Kidney (tissue), 14 donors: ENCODE results near the gene LOXL1. TPM values are rescaled to one million over a fixed set of nuclear protein-coding genes. Genes with fewer than 3 reads are reported as not detected.
A peak's percentile ranks its signal among the peaks of the same experiment; 100 is the strongest.

Experiments
- DNase-seq, 5 donors: peaks; one replicate each; pipeline ENCODE4 v3.0.0-alpha.2; 2013 to 2020
- FAIRE-seq: peaks from 2 replicates; lab custom pipeline; 2012; peaks lifted over from hg19 to GRCh38; lab: Jason Lieb, UNC
- H3K27ac ChIP-seq, 2 donors: one replicate each; pipeline ENCODE4 v1.7.0; 2013; ENCODE audit warnings: low read depth in 2 of 2, low read length in 2 of 2, inconsistent platforms in 1 of 2
- H3K27me3 ChIP-seq: one replicate; pipeline ENCODE4 v1.7.1; 2013; ENCODE audit warnings: low read length, inconsistent platforms; ENCODE audit not compliant: control insufficient read depth, insufficient read depth
- H3K36me3 ChIP-seq, 3 donors: one replicate each; pipeline versions ENCODE4 v1.7.0 to v1.7.1; 2013; ENCODE audit warnings: low read length in 3 of 3, control low read depth in 1 of 3, inconsistent platforms in 1 of 3; ENCODE audit not compliant: insufficient read depth in 3 of 3, control insufficient read depth in 2 of 3
- H3K4me1 ChIP-seq, 3 donors: one replicate each; pipeline versions ENCODE4 v1.7.0 to v1.7.1; 2013; ENCODE audit warnings: low read length in 3 of 3, inconsistent platforms in 1 of 3, low read depth in 1 of 3; ENCODE audit not compliant: control insufficient read depth in 2 of 3, insufficient read depth in 2 of 3
- H3K4me3 ChIP-seq, 3 donors: one replicate each; pipeline versions ENCODE4 v1.7.0 to v1.8.1; 2013; ENCODE audit warnings: low read length in 3 of 3, control low read depth in 1 of 3, inconsistent platforms in 1 of 3
- H3K9ac ChIP-seq, 3 donors: one replicate each; pipeline versions ENCODE4 v1.7.0 to v1.7.1; 2013; ENCODE audit warnings: low read length in 3 of 3, control low read depth in 1 of 3, inconsistent platforms in 1 of 3
- H3K9me3 ChIP-seq, 3 donors: one replicate each; pipeline versions ENCODE4 v1.7.0 to v1.7.1; 2013; ENCODE audit warnings: low read length in 3 of 3, control low read depth in 1 of 3, inconsistent platforms in 1 of 3; ENCODE audit not compliant: control insufficient read depth in 2 of 3, insufficient read depth in 1 of 3
- CTCF ChIP-seq: IDR thresholded peaks from 3 replicates; pipeline ENCODE4 v1.5.1; 2012; ENCODE audit warnings: mild to moderate bottlenecking, moderate library complexity, borderline replicate concordance; ENCODE audit not compliant: insufficient read depth; ENCODE audit errors: extremely low read depth
- intact Hi-C: fragments of 100-400 bp; cut with DNase I; formaldehyde crosslinking; loops from one replicate; pipeline ENCODE4 v1.11.1; 2022
- polyA plus RNA-seq: library from polyadenylated mRNA; stranded (reverse); fragments of 350-450 nt; fragmentation: Illumina TruSeq; extraction: RNeasy Lipid Tissue Mini Kit (QIAGEN cat#74804); gene quantifications from one replicate; pipeline ENCODE4 v1.2.3, GENCODE V29; 2014; ENCODE audit warnings: low read depth, low replicate concordance; ENCODE audit not compliant: insufficient read depth
- total RNA-seq: library from RNA; stranded (reverse); fragmentation: NEBNext Ultra II Directional; extraction: Animal tissue kit (Norgen Biotek cat#: 25700); gene quantifications from one replicate; pipeline ENCODE4 v1.2.1, GENCODE V29; 2021
- donor health status: control.
- donor health status: control.
- donor health status: control.
- donor health status: control.
- donor health status: control.
- donor health status: DM: yes; HTN: yes; CAD: no.
- donor health status: Normal renal cell carcinoma (clear cell type).

Gene LOXL1
- total and polyA plus RNA-seq, 2 donors from 2014 or later, result 33.2 to 35.1 TPM

- no peak for TF ChIP-seq CTCF
- FAIRE-seq (no peak), DNase-seq (peak in 1 of 5 donors; percentile 7)
- no peaks in the 10 kb centered on the region for H3K36me3 ChIP-seq
- H3K4me3 ChIP-seq, result no peak overlapping the region
- H3K9me3 ChIP-seq, result no peaks in the 10 kb centered on the region
- no peaks in the 10 kb centered on the region for H3K27me3 ChIP-seq
- H3K27ac ChIP-seq, result no peak overlapping the region
- no peak overlapping the region for H3K9ac ChIP-seq
- H3K4me1 ChIP-seq, result no peaks in the 10 kb centered on the region
- intact Hi-C loops, result no loop called here
Measured at GRCh38 chr15:73885954-73886700, 40.1 kb upstream of the LOXL1 start.

GRCh38 chr15:73886717-73887345 is 39.4 kb upstream of the LOXL1 start:
- H3K27ac ChIP-seq, result no peak overlapping the region
- no peaks in the 10 kb centered on the region for H3K4me1 ChIP-seq
- FAIRE-seq, result no peak
- no peaks in the 10 kb centered on the region for H3K27me3 ChIP-seq
- no peaks in the 10 kb centered on the region for H3K36me3 ChIP-seq
- intact Hi-C loops, result no loop called here
- TF ChIP-seq CTCF, result no peak
- DNase-seq, result peak in 1 of 5 donors; percentile 9
- no peak overlapping the region for H3K4me3 ChIP-seq
- H3K9me3 ChIP-seq, result peaks cover 0 to 2% (median 0%) of the 10 kb centered on the region in 3 donors
- no peak overlapping the region for H3K9ac ChIP-seq

- Histone ChIP-seq H3K36me3 (no peaks in the 10 kb centered on the region), H3K9me3 (peaks cover 0 to 6% (median 0%) of the 10 kb centered on the region in 3 donors), H3K9ac (no peak overlapping the region), H3K4me3 (no peak overlapping the region), H3K4me1 (no peaks in the 10 kb centered on the region), H3K27me3 (no peaks in the 10 kb centered on the region), H3K27ac (no peak overlapping the region)
- peak in 1 of 5 donors; percentile 18 for DNase-seq
- no peak for FAIRE-seq
- intact Hi-C loops, result no loop called here
- no peak for TF ChIP-seq CTCF
Measured at GRCh38 chr15:73887481-73887880, 38.8 kb upstream of the LOXL1 start.
